Ascending aorta (tissue), 2 donors: Measurements from ENCODE around the gene IL12B. TPM values are rescaled to one million over a fixed set of nuclear protein-coding genes. Genes with fewer than 3 reads are reported as not detected.

ENCODE experiments used
- DNase-seq, 2 donors: peaks; one replicate each; pipeline ENCODE4 v3.0.0-alpha.2; 2019; ENCODE audit warnings: low spot score in 2 of 2
- H3K27ac ChIP-seq, 2 donors: fragments of 200-600 bp; sonication (generic); one replicate each; pipeline ENCODE4 v1.5.1; 2016 to 2017; ENCODE audit warnings: mild to moderate bottlenecking in 1 of 2
- H3K27me3 ChIP-seq: fragments of 200-600 bp; sonication (generic); one replicate; pipeline ENCODE4 v1.5.1; 2017
- H3K36me3 ChIP-seq, 2 donors: fragments of 200-600 bp; sonication (generic); one replicate each; pipeline ENCODE4 v1.5.1; 2016
- H3K4me1 ChIP-seq, 2 donors: fragments of 200-600 bp; sonication (generic); one replicate each; pipeline ENCODE4 v1.5.1; 2016 to 2017; ENCODE audit warnings: mild to moderate bottlenecking in 1 of 2
- H3K4me3 ChIP-seq, 2 donors: fragments of 200-600 bp; sonication (generic); one replicate each; pipeline ENCODE4 v1.5.1; 2016 to 2017; ENCODE audit warnings: mild to moderate bottlenecking in 1 of 2
- H3K9me3 ChIP-seq, 2 donors: fragments of 200-600 bp; sonication (generic); one replicate each; pipeline ENCODE4 v1.5.1; 2016
- intact Hi-C: fragments of 100-400 bp; cut with DNase I; formaldehyde crosslinking; loops from one replicate; pipeline ENCODE4 v1.15.1; 2023
- total RNA-seq: library from RNA; depleted of rRNA; stranded (reverse); fragments of >200 nt; gene quantifications from one replicate; pipeline ENCODE4 v1.1.0, GENCODE V29; 2016
- TF ChIP-seq, protein P1 (sequence below), 3 experiments: fragments of 200-600 bp in 2 of 3; fragments of 450-650 bp in 1 of 3; sonication (generic) in 2 of 3; IDR thresholded peaks; one replicate each; pipeline ENCODE4 v1.5.1; 2016 to 2019; ENCODE audit warnings: antibody characterized with exemption in 3 of 3, mild to moderate bottlenecking in 1 of 3, moderate library complexity in 1 of 3

Gene IL12B
- total RNA-seq, 1 donor from 2014 or later: not detected

DNA sequence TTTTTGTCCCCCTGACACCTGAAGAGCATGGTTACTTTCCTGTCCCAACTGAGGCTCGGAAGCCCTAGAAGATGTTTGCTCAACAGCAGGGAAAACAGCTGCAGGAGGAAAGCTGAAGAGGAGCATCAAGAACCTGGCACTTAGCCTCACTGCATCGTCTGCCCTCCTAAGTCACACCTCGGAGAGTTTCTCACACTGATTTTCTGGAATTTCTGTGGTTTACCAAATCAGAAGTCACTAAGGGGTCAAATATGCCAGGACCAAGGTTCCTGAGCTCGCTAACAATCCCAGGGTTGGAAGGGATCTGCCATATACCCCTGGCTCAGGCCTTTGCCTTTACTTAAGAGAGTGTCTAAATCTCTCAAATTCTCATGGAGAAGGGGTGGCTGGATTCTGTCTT lies 5.3 kb downstream of the IL12B start:
- no peaks in the 10 kb centered on the region for H3K9me3 ChIP-seq
- H3K27me3 ChIP-seq: no peaks in the 10 kb centered on the region
- H3K27ac ChIP-seq: no peak overlapping the region
- intact Hi-C loops: no loop called here
- no peaks in the 10 kb centered on the region for H3K4me1 ChIP-seq
- DNase-seq: no peak
- no peaks in the 10 kb centered on the region for H3K36me3 ChIP-seq
- TF ChIP-seq, protein P1, sequence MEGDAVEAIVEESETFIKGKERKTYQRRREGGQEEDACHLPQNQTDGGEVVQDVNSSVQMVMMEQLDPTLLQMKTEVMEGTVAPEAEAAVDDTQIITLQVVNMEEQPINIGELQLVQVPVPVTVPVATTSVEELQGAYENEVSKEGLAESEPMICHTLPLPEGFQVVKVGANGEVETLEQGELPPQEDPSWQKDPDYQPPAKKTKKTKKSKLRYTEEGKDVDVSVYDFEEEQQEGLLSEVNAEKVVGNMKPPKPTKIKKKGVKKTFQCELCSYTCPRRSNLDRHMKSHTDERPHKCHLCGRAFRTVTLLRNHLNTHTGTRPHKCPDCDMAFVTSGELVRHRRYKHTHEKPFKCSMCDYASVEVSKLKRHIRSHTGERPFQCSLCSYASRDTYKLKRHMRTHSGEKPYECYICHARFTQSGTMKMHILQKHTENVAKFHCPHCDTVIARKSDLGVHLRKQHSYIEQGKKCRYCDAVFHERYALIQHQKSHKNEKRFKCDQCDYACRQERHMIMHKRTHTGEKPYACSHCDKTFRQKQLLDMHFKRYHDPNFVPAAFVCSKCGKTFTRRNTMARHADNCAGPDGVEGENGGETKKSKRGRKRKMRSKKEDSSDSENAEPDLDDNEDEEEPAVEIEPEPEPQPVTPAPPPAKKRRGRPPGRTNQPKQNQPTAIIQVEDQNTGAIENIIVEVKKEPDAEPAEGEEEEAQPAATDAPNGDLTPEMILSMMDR (IDR thresholded peaks at IDR 0.05): no peak
- H3K4me3 ChIP-seq: no peak overlapping the region

DNA sequence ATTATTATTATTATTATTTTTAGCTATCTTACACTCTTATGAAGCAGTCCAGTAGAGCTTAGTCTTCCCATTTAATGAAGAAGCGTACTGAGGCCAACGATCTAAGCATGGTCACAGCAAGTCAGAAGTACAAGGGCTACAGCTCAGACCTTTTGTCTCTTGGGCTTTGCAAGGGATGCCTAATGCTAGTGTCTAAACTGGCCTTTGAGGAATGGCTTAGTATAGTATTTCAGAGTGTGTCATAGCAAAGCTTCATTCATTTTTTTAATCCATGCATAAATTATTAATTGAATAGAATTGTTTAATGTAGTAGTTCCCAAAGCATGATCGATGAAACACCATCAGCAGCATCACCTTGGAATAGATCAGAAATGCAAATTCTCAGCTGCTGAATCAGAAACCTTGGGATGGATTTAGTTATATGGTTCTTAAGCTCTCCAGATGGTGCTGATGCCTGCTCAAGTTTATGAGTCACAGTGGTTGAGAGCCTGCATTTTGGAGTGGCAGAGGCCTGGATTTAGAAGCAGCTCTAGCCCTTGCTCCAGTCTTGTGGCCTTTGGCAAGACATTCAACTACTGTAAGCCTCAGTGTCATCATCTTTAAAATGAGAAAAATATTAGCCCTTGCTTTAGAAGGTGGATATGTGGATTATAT lies 6.1 kb downstream of the IL12B start:
- no peaks in the 10 kb centered on the region for H3K27me3 ChIP-seq
- H3K9me3 ChIP-seq: no peaks in the 10 kb centered on the region
- no peak overlapping the region for H3K4me3 ChIP-seq
- TF ChIP-seq, protein P1 (IDR thresholded peaks at IDR 0.05): no peak
- H3K27ac ChIP-seq: no peak overlapping the region
- no peaks in the 10 kb centered on the region for H3K36me3 ChIP-seq
- no peaks in the 10 kb centered on the region for H3K4me1 ChIP-seq
- no peak for DNase-seq
- intact Hi-C loops: no loop called here

DNA sequence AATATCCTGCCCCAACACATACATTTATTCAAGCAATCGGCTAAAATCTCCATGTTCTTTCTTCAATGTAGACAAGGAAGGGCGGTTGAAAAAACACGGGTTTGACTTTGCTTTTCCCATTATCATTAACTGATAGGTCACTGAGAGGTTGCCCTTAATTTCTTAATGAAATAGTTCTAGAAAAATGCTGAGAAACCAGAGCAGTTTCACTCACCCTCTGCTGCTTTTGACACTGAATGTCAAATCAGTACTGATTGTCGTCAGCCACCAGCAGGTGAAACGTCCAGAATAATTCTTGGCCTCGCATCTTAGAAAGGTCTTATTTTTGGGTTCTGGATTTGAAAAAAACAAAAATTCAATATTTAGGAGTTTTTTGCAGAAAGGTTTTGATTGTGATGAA lies 8.1 kb downstream of the IL12B start:
- TF ChIP-seq, protein P1 (IDR thresholded peaks at IDR 0.05): no peak
- no peak for DNase-seq
- intact Hi-C loops: no loop called here
- Histone ChIP-seq H3K4me3 (no peak overlapping the region), H3K27ac (no peak overlapping the region), H3K4me1 (no peaks in the 10 kb centered on the region), H3K9me3 (no peaks in the 10 kb centered on the region), H3K36me3 (no peaks in the 10 kb centered on the region), H3K27me3 (no peaks in the 10 kb centered on the region)

DNA sequence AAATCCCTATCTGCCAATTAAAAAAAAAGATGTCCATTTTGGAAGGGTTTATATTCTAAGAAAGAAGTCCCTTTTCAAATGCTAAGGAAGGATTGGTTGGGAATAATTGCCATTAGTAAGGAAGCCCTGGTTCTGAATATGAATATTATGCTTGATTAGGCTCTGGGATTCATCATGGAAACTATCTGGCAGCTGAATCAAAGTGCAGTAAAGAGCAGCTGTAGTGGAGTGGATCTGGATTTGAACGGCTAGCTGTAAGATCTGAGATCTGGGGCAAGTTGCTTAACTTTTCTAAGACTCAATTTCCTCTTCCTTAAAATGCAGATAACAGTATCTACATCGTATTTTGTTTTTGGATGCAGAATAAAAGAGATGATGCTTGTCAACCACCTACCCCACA lies 10.5 kb downstream of the IL12B start:
- TF ChIP-seq, protein P1 (IDR thresholded peaks at IDR 0.05): no peak
- Histone ChIP-seq H3K27me3 (no peaks in the 10 kb centered on the region), H3K9me3 (no peaks in the 10 kb centered on the region), H3K27ac (no peak overlapping the region), H3K4me1 (no peaks in the 10 kb centered on the region), H3K4me3 (no peak overlapping the region), H3K36me3 (no peaks in the 10 kb centered on the region)
- DNase-seq: no peak
- intact Hi-C loops: no loop called here

DNA sequence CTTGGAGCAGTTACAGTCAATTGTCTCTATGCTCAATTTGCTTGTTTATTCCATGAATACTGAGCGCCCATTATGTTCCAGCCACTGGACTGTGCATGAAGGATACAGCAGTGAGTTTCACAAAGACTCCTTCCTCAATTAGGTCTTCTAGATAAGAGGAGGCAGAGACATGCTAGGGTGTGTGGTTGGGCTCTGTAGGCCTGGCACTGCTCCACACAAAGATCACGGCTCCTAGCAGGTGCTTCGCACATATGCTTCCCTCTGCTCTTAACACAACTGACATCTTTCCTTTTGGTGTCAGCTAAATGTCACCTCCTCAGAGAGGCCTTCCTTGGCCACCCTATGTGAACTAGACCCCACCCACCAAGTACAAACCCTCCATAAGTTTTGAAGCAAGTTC lies 10.9 kb downstream of the IL12B start:
- intact Hi-C loops: no loop called here
- TF ChIP-seq, protein P1 (IDR thresholded peaks at IDR 0.05): no peak

DNA sequence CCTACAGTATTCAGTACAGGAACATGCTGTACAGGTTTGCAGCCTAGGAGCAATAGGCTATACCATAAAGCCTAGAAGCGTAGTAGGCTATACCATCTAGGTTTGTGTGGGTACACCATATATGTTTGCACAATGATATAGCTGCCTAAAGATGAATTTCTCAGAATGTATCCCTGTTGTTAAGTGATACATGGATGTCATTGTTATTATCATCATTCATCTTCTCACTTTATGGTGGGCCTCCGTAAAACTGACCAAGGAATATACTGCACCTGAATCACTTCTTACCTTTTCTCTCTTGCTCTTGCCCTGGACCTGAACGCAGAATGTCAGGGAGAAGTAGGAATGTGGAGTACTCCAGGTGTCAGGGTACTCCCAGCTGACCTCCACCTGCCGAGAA lies 11.8 kb downstream of the IL12B start:
- TF ChIP-seq, protein P1 (IDR thresholded peaks at IDR 0.05): no peak
- no peak for DNase-seq
- intact Hi-C loops: no loop called here

More for the DNA sequence above, 10.9 kb downstream of the IL12B start:
- no peaks in the 10 kb centered on the region for H3K4me1 ChIP-seq
- H3K4me3 ChIP-seq: no peak overlapping the region
- no peaks in the 10 kb centered on the region for H3K27me3 ChIP-seq
- no peak for DNase-seq
- no peaks in the 10 kb centered on the region for H3K36me3 ChIP-seq
- H3K27ac ChIP-seq: no peak overlapping the region
- no peaks in the 10 kb centered on the region for H3K9me3 ChIP-seq

More for the DNA sequence above, 11.8 kb downstream of the IL12B start:
- Histone ChIP-seq H3K4me3 (no peak overlapping the region), H3K36me3 (no peaks in the 10 kb centered on the region), H3K9me3 (no peaks in the 10 kb centered on the region), H3K27ac (no peak overlapping the region), H3K4me1 (no peaks in the 10 kb centered on the region), H3K27me3 (no peaks in the 10 kb centered on the region)
